Measurements from ENCODE around the gene RFT1.

RFT1 gene

GRCh38 chr3:53171827-53172505, 41.7 kb upstream of the RFT1 start:
- Histone ChIP-seq H2BK120ac (ENCODE audit: low read depth, low read length) (no peak overlapping the region), H2BK15ac (ENCODE audit: low read depth, poor library complexity, severe bottlenecking) (no peak overlapping the region), H4K91ac (ENCODE audit: low read length) (peak overlapping the region; percentile 46), H2BK5ac (ENCODE audit: low read depth, low read length, poor library complexity, severe bottlenecking) (no peak overlapping the region), H3K18ac (ENCODE audit: low read depth in 1 of 2, low read length in 2 of 2) (no peak overlapping the region), H2AFZ (ENCODE audit: low read depth, low read length) (no peak overlapping the region), H3K23ac (ENCODE audit: low read length in 2 of 2) (no peak overlapping the region), H3K27me3 (ENCODE audit: control insufficient read depth in 1 of 2, insufficient read depth in 1 of 2, low read length in 2 of 2) (no peaks in the 10 kb centered on the region), H3K79me1 (replicated peaks; ENCODE audit: low read length, poor library complexity, severe bottlenecking) (peaks cover 31% of the 10 kb centered on the region), H3K4me3 (ENCODE audit: insufficient read depth in 1 of 2, low read depth in 1 of 2, low read length in 2 of 2) (no peak overlapping the region), H3K4ac (ENCODE audit: low read depth in 1 of 2, low read length in 2 of 2) (no peak overlapping the region), H3K4me1 (ENCODE audit: control insufficient read depth, insufficient read depth, low read depth, low read length) (peaks cover 58% of the 10 kb centered on the region), H2AK5ac (ENCODE audit: low read length, severe bottlenecking) (no peak overlapping the region), H3K14ac (ENCODE audit: low read length in 2 of 2) (no peak overlapping the region), H3K27ac (ENCODE audit: low read length, poor library complexity, severe bottlenecking) (no peak overlapping the region), H3K9me3 (ENCODE audit: control insufficient read depth, low read length) (no peaks in the 10 kb centered on the region), H3K36me3 (ENCODE audit: control insufficient read depth in 1 of 2, insufficient read depth in 2 of 2, low read depth in 1 of 2, low read length in 2 of 2) (peaks cover 0 to 35% of the 10 kb centered on the region in 2 experiments), H3K4me2 (ENCODE audit: low read length, poor library complexity, severe bottlenecking) (no peak overlapping the region), H3K9ac (ENCODE audit: low read length) (no peak overlapping the region), H4K8ac (ENCODE audit: low read length) (no peak overlapping the region), H2BK12ac (ENCODE audit: low read length in 2 of 2) (no peak overlapping the region)
- DNase-seq = no peak
- 54% methylated on average over 6 of the region's 7 CpGs for WGBS

- Histone ChIP-seq H3K9me3 (ENCODE audit: control insufficient read depth, low read length) (no peaks in the 10 kb centered on the region), H4K91ac (ENCODE audit: low read length) (no peak overlapping the region), H3K4me2 (ENCODE audit: low read length, poor library complexity, severe bottlenecking) (no peak overlapping the region), H2AK5ac (ENCODE audit: low read length, severe bottlenecking) (no peak overlapping the region), H3K18ac (ENCODE audit: low read depth in 1 of 2, low read length in 2 of 2) (peak overlapping the region in 1 of 2 experiments; percentile 16), H3K23ac (ENCODE audit: low read length in 2 of 2) (no peak overlapping the region), H2BK12ac (ENCODE audit: low read length in 2 of 2) (no peak overlapping the region), H2BK5ac (ENCODE audit: low read depth, low read length, poor library complexity, severe bottlenecking) (no peak overlapping the region), H2AFZ (ENCODE audit: low read depth, low read length) (no peak overlapping the region), H3K14ac (ENCODE audit: low read length in 2 of 2) (peak overlapping the region in 1 of 2 experiments; percentile 68), H3K4ac (ENCODE audit: low read depth in 1 of 2, low read length in 2 of 2) (no peak overlapping the region), H3K27ac (ENCODE audit: low read length, poor library complexity, severe bottlenecking) (no peak overlapping the region), H3K79me1 (replicated peaks; ENCODE audit: low read length, poor library complexity, severe bottlenecking) (peaks cover 30% of the 10 kb centered on the region), H3K36me3 (ENCODE audit: control insufficient read depth in 1 of 2, insufficient read depth in 2 of 2, low read depth in 1 of 2, low read length in 2 of 2) (peaks cover 0 to 38% of the 10 kb centered on the region in 2 experiments), H3K27me3 (ENCODE audit: control insufficient read depth in 1 of 2, insufficient read depth in 1 of 2, low read length in 2 of 2) (no peaks in the 10 kb centered on the region), H3K4me1 (ENCODE audit: control insufficient read depth, insufficient read depth, low read depth, low read length) (peaks cover 60% of the 10 kb centered on the region), H2BK120ac (ENCODE audit: low read depth, low read length) (no peak overlapping the region), H3K9ac (ENCODE audit: low read length) (no peak overlapping the region), H2BK15ac (ENCODE audit: low read depth, poor library complexity, severe bottlenecking) (no peak overlapping the region), H4K8ac (ENCODE audit: low read length) (no peak overlapping the region), H3K4me3 (ENCODE audit: insufficient read depth in 1 of 2, low read depth in 1 of 2, low read length in 2 of 2) (no peak overlapping the region)
- DNase-seq = no peak
- 78% methylated on average over 7 of the region's 7 CpGs for WGBS
Measured at GRCh38 chr3:53171064-53171418, 40.8 kb upstream of the RFT1 start.

DNA sequence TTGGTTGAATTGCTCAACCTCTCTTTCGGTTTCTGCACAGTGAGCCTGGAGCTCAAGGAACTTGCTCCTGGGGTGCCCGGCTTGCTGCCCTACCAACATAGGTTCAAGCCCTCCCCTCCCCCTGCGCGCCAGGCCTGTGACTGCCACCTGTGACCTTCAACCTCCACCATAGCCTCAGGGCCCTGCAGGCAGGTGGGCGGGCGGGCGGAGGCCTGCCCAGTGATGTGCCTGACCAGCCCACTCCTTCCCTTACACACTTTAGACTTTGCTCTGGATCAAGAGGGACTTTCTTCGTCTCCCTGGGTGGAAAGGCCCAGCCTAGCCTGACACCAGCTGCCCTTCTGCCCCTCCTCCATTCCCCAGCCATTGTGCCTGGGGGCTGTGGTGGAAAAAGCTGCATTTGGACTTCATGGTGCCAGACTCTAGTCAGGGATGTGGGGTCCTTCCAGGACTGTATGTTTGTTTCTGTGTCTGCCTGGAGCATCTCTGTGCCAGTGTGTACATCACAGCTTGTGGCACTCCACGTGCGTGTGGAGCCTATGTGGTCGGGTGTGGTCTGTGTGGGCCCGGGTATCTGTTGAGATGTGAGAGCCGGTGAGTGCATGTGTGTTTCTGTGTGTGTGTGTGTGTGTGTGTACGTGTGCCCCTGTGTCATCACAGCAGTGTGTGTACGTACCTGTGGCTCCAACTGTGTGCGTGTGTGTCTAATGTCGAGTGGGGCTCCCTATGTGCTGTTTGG, 40.3 kb upstream of the RFT1 start:
- 86% methylated on average over 15 of the region's 17 CpGs for WGBS
- Histone ChIP-seq H3K9me3 (ENCODE audit: control insufficient read depth, low read length) (no peaks in the 10 kb centered on the region), H3K4me3 (ENCODE audit: insufficient read depth in 1 of 2, low read depth in 1 of 2, low read length in 2 of 2) (no peak overlapping the region), H3K4me2 (ENCODE audit: low read length, poor library complexity, severe bottlenecking) (no peak overlapping the region), H3K18ac (ENCODE audit: low read depth in 1 of 2, low read length in 2 of 2) (peak overlapping the region in 1 of 2 experiments; percentile 16), H3K9ac (ENCODE audit: low read length) (no peak overlapping the region), H2AK5ac (ENCODE audit: low read length, severe bottlenecking) (no peak overlapping the region), H2BK15ac (ENCODE audit: low read depth, poor library complexity, severe bottlenecking) (no peak overlapping the region), H2BK12ac (ENCODE audit: low read length in 2 of 2) (no peak overlapping the region), H3K14ac (ENCODE audit: low read length in 2 of 2) (peak overlapping the region in 1 of 2 experiments; percentile 68), H2BK120ac (ENCODE audit: low read depth, low read length) (no peak overlapping the region), H2AFZ (ENCODE audit: low read depth, low read length) (no peak overlapping the region), H3K79me1 (replicated peaks; ENCODE audit: low read length, poor library complexity, severe bottlenecking) (peaks cover 33% of the 10 kb centered on the region), H4K91ac (ENCODE audit: low read length) (no peak overlapping the region), H2BK5ac (ENCODE audit: low read depth, low read length, poor library complexity, severe bottlenecking) (no peak overlapping the region), H3K36me3 (ENCODE audit: control insufficient read depth in 1 of 2, insufficient read depth in 2 of 2, low read depth in 1 of 2, low read length in 2 of 2) (peaks cover 0 to 36% of the 10 kb centered on the region in 2 experiments), H3K23ac (ENCODE audit: low read length in 2 of 2) (no peak overlapping the region), H3K27ac (ENCODE audit: low read length, poor library complexity, severe bottlenecking) (no peak overlapping the region), H3K27me3 (ENCODE audit: control insufficient read depth in 1 of 2, insufficient read depth in 1 of 2, low read length in 2 of 2) (no peaks in the 10 kb centered on the region), H4K8ac (ENCODE audit: low read length) (no peak overlapping the region), H3K4me1 (ENCODE audit: control insufficient read depth, insufficient read depth, low read depth, low read length) (peaks cover 57% of the 10 kb centered on the region), H3K4ac (ENCODE audit: low read depth in 1 of 2, low read length in 2 of 2) (no peak overlapping the region)
- no peak for DNase-seq

- no peak overlapping the region for H2AFZ ChIP-seq (ENCODE audit: low read depth, low read length)
- H3K4me3 ChIP-seq (ENCODE audit: insufficient read depth in 1 of 2, low read depth in 1 of 2, low read length in 2 of 2) = no peak overlapping the region
- H3K4me1 ChIP-seq (ENCODE audit: control insufficient read depth, insufficient read depth, low read depth, low read length) = peaks cover 54% of the 10 kb centered on the region
- no peak overlapping the region for H4K8ac ChIP-seq (ENCODE audit: low read length)
- no peak overlapping the region for H2BK15ac ChIP-seq (ENCODE audit: low read depth, poor library complexity, severe bottlenecking)
- H3K36me3 ChIP-seq (ENCODE audit: control insufficient read depth in 1 of 2, insufficient read depth in 2 of 2, low read depth in 1 of 2, low read length in 2 of 2) = peaks cover 0 to 35% of the 10 kb centered on the region in 2 experiments
- H2AK5ac ChIP-seq (ENCODE audit: low read length, severe bottlenecking) = no peak overlapping the region
- no peak for DNase-seq
- no peak overlapping the region for H3K23ac ChIP-seq (ENCODE audit: low read length in 2 of 2)
- no peak overlapping the region for H3K27ac ChIP-seq (ENCODE audit: low read length, poor library complexity, severe bottlenecking)
- no peak overlapping the region for H3K14ac ChIP-seq (ENCODE audit: low read length in 2 of 2)
- H3K27me3 ChIP-seq (ENCODE audit: control insufficient read depth in 1 of 2, insufficient read depth in 1 of 2, low read length in 2 of 2) = no peaks in the 10 kb centered on the region
- no peak overlapping the region for H3K4ac ChIP-seq (ENCODE audit: low read depth in 1 of 2, low read length in 2 of 2)
- no peak overlapping the region for H4K91ac ChIP-seq (ENCODE audit: low read length)
- no peak overlapping the region for H2BK12ac ChIP-seq (ENCODE audit: low read length in 2 of 2)
- no peak overlapping the region for H2BK120ac ChIP-seq (ENCODE audit: low read depth, low read length)
- no peak overlapping the region for H3K9ac ChIP-seq (ENCODE audit: low read length)
- no peak overlapping the region for H3K18ac ChIP-seq (ENCODE audit: low read depth in 1 of 2, low read length in 2 of 2)
- H3K4me2 ChIP-seq (ENCODE audit: low read length, poor library complexity, severe bottlenecking) = no peak overlapping the region
- H2BK5ac ChIP-seq (ENCODE audit: low read depth, low read length, poor library complexity, severe bottlenecking) = no peak overlapping the region
- H3K9me3 ChIP-seq (ENCODE audit: control insufficient read depth, low read length) = no peaks in the 10 kb centered on the region
- peaks cover 29% of the 10 kb centered on the region for H3K79me1 ChIP-seq (replicated peaks; ENCODE audit: low read length, poor library complexity, severe bottlenecking)
- over 99% methylated on average over 8 of the region's 9 CpGs for WGBS
Measured at GRCh38 chr3:53169832-53170324, 39.6 kb upstream of the RFT1 start.

Data from mesenchymal stem cell (in vitro differentiated cells and primary cell).